OCI-M2 (cell line): Measurements from ENCODE around the gene FGFR2.

ENCODE experiments used
- DNase-seq: peaks from one replicate; lab custom pipeline; 2025; ENCODE audit not compliant: unreplicated experiment; lab: John Stamatoyannopoulos, UW

FGFR2 gene

DNA sequence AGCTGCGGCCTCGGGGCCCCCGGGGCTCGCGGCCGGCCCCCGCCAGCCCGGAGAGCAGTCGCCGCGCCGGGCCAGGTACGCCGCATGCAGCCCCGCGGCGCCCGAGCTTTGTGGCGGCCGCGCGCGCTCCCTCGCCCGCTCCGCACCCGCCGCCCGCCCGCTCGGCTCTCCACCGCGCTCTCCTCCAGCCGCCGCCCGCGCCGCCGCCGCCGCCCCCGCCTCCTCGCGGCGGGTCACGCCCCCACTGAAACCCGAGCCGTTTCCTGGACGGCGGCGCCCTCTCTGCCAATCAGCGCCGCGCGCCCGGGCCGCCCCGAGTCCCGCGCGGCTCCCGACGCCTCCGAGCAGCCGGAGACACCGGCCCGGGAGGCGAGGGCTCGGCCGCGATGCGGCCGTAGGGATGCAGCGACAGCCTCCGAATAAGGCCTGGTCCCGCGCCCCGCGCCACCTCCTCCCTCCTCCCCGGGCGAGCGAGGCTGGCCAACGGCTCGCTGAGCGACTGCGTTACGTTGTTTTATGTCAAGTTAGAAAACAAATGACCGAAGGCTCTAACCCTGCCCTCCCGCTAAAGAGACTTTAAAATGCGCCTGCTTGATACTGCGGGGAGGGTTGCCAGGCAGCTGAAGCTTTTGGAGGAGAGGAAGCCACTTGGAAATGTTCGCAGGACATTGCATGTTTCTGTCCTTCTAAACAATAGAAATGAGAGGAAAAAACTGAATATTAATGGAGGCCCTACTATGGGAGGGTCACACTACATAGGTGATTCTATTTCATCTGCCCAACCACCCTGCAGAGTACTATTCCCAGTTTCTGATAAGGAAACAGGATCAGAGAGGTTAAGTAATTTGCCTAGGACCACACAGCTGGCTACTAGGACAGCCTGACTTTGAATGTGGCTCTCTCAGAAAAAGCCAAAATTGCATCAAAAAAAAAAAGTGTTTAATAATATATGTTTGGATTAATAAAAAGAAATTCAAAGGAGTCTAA lies at the start of gene FGFR2:
FGFR2 (minus strand) TSS at position 182 of the 987 bp plus-strand sequence. CDS start 4,627 bp downstream, outside the sequence.
- no peak for DNase-seq

DNA sequence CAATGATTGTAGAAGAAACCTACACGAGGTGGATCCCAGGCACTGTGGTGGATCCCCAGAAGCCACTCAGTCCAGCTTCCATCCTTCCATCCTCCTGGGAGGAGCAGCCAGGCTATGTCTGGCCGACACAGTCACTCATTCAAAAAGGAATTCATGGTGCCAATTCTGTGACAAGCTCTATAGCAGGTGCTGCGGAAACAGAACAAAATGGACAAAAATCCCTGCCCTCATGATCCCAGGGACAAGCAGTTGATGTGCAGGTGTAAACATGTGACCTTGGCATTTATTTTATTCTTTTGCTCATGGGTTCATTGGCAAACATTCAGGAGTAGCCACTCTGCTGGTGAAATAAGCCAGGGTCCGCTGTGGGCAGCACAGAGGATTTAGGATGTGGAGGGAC lies 49.2 kb upstream of the FGFR2 start:
- DNase-seq: no peak

DNA sequence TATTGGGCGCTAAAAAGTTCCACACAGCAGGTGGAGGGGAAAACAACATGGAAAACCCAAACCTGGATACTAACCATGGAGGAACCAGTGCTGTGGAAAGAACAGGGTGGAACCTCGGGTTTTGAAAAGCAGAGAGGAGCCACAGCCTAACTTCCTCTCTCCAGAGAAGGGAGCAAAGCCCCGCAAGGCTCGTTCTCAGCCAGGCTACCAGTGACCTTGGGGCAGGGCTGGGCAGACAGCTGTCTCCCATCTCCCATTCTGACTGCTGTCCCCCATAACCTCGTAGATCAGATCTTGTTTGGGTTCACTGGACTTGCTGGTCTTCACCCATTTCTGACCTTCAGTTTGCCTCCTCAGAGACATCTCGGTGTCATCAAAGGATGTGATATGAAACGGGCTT lies 47.5 kb upstream of the FGFR2 start:
- DNase-seq: no peak

DNA sequence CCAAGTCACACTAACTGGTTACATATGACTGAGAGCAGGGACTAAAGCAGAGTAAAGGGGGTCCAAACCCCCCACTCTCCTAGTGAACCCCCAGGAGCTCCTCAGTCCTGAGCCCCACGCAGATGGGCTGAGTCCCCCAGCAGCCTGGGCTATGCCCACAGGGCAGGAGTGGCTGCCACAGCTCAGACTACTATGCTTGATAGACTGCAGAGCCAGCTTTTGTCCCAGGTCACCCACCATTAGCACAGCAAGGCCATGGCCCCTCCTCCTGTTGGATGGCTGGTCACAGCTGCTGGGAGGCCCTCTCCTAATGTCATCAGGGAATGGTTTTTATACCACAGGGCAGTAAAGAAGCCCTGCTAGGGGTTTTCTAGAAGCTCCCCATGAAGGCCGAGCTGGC lies 46.3 kb upstream of the FGFR2 start:
- DNase-seq: no peak

DNA sequence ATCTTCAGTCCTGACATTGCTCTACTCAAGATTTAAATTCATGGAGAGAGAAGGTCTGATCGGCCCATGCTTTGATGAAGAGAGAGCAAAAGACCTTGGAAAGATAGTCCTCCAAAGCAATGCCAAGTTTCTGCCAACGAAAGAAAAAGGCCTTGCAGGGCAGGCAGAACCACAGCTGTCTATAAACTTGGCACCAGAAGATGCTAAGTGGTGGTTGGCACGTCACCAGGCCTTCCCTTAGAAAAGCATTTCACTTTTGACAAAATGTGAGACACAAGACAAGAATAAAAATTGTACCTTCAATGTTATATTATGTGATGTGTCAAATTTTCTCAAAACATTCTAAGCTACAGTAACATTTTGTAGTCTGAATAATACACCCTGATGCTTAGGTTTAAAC lies 42.0 kb upstream of the FGFR2 start:
- DNase-seq: no peak

DNA sequence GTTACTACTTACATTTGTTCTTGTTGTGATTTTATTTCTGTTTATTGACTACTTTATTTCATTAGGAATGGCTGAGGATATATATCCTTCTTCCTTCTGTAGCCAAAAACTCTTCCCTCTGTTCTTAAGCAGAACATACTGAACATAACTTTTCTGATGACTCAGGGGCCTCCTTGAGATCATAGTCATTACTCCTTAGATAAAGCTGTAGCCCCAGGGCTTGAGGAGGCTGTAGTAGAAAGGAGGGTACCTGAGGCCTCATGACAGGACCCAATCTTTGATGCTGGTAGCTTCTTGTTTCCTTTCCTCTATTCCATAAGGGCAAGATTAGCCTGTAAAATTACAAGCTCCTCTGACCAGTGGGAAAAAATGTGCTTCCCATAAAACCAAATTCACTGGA lies 41.2 kb upstream of the FGFR2 start:
- no peak for DNase-seq

DNA sequence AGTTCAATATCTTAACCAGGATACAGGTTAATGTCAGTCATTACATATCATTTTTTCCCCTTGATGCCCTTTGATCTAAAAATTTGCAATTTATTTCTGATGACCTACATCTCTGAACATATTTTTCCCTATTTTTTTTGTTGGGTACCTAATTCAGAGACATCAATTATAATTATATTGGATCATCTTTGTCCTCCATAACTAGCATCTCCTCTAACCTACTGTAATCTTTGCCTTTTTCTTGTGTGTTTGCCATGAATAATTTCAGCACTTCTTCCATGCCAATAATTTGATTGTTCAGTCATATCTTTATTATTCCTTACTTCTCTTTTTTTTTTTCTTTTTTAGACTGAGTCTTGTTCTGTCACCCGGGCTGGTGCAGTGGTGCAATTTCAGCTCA lies 39.2 kb upstream of the FGFR2 start:
- DNase-seq: no peak

DNA sequence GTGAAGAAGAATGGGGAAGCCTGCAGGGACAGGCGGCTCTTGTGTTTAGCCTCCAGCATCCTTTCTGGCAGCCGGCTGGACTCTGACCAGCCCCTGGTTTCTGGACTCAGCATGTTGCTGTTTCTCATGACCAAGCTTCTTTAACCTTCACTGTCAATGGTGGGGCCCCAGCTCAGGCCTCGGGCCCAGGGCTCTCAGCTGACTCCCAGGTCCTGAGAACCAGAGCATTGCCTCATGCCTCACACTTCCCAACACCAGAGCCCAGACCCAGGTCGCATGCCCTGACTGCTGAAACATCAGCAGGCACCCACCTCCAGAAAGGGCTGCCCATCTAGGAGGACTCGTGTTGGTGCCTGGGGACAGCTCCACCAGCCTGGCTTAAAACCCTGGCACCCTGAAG lies 34.8 kb upstream of the FGFR2 start:
- no peak for DNase-seq

DNA sequence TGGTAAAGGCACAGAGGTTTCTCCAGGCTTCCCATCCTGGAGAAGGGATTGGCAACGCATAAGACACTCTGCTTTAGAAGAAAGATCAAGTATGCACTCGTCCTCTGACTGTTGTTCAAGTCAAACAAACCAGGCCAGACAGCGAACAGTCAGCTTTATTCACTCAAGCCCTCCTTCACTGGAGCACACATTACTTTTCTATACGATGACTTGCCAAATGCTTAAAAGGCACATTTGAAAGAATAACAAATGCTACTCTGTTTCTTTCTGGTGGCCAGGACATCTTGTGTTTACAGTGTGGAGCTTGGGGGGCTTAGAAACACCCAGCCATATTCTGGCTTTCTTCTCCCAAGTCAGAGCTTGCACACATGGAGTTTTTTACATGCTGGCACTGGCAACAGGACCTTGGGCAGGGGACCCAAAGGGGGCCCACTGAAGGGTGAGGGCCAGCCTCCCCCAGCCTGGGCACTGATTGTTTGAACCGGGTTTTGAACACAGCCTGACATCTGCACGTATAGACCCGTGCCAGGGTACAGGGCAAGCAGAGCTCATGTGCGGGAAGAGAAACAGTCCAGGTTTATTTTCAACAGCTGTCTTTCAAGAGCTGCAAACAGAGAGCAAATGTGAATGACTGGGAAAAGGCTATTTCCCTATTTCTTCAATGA lies 33.3 kb upstream of the FGFR2 start:
- no peak for DNase-seq

DNA sequence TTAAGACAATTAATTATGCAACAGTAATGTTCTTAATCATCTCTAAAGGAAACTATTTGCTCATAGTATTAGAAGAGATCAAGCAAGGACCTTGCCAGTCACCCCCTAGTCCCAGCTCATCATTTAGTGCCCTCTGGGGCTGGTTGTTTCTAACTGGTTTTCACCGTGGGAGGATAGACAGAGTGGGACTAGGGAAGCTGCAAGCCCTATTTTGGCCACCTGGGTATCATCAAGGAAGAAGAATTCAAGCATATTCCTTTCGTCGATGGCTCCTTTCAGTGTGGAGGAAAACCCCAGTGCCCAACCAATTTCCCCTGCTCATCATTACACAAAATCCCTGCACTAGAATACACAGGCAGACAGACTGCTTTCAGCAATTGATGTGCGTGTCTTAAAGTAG lies 30.6 kb upstream of the FGFR2 start:
- DNase-seq: no peak

DNA sequence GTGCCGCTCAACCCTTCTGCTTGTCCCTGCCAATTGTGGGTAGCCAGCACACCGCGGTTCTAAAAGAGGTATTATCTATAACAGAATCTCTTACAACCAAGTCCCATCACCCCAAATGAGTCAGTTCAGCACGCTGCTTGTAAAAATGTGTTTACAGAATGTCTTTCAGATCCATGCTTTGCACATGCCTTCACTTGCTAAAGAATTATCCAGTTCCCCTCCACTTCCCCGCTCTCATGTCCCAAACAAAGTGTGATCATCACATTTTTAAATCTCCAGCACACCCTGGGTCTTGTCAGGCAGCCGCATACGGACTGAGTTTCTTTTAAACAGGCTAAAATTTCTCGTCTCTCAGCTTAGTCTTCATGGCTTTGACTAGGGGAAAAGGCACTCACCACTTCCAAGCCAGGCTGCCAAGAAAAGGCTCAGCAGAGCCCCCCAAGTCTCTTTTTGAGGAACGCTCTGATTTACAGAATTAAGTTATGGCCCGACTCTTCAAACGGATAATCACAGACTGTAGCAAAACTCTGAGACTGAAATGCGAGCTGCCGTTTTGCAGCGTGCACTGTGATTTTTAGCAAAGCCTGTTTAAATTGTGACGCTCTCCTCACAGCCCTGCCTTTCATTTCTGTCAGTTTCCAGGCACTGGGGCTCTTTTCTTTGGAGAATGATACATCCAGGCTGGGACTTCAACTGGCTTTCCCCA lies 29.8 kb upstream of the FGFR2 start:
- DNase-seq: no peak

DNA sequence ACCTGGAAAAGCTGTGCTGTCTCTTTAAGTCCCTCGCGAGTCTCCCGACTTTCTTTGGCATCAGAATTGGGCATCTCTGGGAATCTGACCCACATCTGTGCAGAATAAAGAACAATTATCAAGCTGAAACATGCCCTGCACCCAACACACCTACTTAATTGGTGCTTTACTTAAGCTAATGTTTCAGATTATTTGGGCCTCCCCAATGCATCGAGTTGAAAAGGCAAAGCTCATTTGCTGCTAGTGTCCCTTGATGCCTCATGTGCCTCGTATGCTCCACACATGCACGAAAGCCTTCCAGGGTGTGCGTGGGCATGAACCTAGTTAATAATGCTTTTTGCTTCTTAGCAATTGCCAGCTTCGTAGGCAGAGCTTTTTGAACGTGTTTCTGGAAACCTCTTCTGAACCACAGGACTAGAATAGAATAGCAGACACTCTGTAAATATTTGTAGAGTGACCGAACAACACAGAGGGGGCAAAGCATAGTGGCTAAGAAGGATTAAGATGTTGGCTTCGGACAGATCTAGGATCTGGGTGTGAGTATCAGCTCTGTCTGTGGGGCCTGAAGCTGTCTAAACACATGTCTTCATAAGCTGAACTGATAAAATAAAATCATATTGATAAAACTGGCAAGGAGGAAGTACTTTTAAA lies 26.7 kb upstream of the FGFR2 start:
- no peak for DNase-seq

DNA sequence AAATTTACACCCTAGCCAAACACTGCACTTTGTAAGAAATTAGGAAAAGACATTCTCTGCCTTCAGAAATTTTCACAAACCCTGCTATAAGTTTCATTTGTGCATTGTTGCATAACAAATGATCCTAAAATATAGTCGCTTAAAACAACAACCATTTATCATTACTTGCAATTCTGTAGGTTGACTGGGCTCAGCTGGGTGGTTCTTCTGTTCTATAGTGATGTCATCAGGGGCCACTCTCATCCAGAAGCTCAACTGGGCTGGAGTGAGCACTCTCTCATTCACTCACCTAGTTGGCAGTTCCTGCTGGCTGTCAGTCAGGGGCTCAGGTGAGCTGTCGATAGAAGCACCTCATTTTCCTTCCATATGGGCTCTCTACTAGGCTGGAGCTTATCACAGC lies 20.7 kb upstream of the FGFR2 start:
- DNase-seq: no peak

DNA sequence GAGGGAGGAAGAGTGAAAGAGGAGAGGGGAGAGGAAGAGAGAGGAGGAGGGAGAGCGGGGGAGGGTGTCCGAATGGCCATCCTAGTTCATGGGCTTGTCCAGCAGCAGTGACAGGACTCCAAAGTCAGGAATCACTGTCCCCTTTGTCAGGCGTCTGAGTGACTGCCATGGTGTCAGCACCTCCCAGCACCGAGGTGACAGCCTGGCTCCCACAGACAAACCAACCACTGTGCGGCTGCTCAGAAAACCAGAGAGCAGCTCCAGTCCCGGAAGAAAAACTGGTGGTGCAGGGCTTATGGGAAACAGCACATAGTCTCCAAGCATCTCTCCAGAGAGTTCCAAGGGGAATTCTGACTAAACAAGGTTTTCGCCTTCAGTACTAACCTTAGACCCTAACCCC lies 18.9 kb upstream of the FGFR2 start:
- no peak for DNase-seq

DNA sequence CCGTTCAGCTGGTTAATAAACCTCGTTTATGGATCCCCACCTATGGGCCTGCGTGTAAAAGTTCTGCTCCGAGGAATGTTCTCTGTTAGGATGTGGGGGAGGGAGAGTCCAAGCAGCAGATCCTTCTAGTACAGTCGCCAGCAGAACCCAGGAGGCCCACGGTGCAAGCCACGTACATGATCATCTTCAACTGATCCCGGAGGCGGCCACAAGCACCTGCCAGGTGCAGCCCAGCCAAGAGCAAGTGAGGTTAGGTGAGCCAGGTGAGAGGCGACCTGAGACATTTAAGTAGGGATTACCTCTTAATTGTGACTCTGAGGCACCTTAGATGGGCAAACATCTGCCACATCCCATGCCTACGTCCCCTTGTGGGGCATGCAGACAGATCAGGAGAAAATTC lies 18.0 kb upstream of the FGFR2 start:
- no peak for DNase-seq

DNA sequence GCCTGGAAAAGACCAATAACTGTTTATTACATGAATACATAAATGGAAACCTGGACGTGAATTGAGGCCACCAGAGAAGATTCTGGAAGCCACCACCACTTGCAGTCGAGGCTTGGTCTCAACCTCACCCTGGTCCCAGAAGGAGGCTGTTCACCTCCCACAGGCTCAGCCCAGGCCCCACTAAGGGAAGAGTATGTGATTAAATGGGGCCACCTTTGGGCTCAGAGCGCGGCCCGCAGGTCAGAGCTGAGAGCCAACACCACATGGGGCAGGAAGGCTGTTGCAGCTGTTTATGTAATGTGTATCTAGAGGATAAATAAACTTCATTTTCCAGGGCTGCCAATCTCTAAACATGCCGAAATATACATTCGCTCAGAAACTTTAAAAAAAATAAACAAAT lies 17.6 kb upstream of the FGFR2 start:
- no peak for DNase-seq

DNA sequence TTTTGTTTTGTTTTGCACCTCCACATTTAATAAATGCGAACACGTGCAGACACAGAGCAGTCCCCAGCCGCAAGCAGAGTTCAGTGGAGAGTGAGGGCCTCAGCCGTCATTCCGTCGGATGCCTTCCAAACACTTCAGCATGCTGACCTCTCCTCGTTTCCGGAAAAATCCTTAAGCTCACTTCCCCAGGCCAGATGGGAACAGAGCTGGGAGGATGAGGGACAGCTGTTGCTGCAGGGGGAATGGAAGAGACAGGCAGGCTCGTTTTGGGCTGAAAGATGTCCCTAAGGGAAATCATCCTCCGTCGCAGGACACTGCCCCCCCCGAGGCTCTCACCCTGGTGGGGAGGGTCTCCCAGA lies 17.2 kb upstream of the FGFR2 start:
- DNase-seq: no peak

DNA sequence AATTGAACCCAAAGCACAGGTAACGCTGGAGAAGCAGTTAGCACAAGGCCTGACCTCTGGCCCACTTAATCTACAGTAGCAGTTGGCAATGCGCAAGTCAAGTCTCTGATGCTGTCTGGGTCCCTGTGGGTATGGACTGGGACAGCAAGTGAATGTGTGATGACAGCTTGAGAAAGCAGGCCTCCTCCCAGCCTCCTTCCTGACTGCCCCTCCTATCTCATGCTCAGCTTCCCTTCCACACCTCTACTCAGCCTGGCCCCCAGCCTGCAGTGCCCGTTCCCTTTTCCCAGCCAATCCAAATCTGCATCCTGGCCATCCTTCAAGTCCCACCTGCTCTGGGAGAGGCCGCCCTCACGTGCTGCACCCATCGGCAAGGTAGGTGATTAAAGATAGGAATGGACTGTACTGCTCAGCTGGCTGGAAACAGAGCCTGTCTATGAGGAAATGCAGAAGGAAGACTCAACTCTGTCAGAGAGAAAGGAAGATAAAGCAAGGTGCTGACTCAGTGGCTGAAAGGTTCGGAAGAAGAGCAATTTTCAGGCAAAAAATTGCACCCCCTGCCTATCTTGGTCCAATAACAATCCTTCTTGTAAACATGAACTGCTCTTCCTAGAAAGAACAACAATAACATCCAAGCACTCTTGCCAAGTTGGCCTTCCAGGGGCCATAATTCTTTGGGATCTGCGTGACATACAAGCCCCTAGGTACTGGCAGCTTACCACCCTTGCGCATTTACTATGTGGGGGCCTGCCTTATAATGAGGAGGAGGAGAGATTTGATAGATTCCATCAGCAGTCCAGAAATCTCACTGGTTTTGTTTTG lies 16.6 kb upstream of the FGFR2 start:
- DNase-seq: no peak

DNA sequence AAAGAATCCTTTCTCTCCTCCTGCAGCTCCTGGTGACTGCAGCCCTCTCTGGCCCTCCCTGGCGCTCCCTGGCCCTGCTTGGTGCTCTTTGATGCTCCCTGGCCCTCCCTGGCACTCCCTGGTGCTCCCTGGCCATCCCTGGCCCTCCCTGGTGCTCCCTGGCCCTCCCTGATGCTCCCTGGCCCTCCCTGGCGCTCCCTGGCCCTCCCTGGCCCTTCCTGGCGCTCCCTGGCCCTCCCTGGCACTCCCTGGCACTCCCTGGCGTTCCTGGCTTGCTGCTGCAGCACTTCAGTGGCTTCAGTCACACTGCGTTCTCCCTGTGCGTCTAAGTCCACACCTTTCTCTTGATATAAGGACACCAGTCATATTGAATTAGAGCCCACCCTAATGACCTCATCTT lies 15.2 kb upstream of the FGFR2 start:
- no peak for DNase-seq

DNA sequence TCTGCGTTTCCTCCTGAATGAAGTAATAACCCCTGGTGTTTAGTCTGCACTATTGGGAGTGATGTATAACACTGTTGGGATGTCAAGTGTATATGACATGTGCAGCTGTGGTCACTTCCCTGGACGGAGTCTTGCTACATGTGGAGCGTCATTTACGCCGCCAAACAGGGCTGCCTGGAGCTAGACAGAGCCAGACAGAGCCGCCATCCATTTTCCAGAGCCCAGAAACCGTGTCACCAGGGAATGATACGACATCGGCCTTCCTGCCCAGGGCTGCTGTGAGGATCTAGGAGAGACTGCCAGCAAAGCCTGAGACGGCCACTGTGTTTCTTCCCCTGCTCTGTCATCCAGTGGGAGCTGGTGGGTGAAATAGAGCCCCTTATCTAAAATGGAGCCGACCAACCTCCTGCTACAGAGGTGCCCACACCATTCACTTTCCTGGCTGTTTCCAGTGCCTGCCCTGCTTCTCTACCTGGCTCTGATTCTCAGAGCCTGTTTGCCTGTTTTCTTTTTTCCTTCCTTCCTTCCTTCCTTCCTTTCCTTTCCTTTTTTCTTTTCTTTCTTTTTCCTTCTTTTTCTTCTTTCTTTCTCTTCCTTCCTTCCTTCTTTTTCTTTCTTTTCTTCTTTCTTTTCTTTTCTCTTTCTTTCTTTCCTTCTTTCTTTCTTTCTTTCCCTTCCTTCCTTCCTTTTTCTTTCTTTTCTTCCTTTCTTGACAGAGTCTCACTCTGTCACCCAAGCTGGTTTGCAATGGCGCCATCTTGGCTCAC lies 13.3 kb upstream of the FGFR2 start:
- no peak for DNase-seq
